Stimulated activated CD8-positive, alpha-beta memory T cell treated with anti-CD3 and anti-CD28 coated beads, Interleukin-12 subunit alpha, Interleukin-12 subunit beta, amount 100 ng/mL, for 24 hours (primary cell): ENCODE measurements around the gene PSEN1.
"Not testable (repeated sequence)": the region's sequence is repeated elsewhere in the genome, so short reads cannot be mapped to it uniquely, and the experiment has no call there.

ENCODE experiments used
- DNase-seq: peaks from one replicate; pipeline ENCODE4 v3.0.0-alpha.2; 2020; ENCODE audit errors: extremely low read depth

Gene PSEN1

DNA sequence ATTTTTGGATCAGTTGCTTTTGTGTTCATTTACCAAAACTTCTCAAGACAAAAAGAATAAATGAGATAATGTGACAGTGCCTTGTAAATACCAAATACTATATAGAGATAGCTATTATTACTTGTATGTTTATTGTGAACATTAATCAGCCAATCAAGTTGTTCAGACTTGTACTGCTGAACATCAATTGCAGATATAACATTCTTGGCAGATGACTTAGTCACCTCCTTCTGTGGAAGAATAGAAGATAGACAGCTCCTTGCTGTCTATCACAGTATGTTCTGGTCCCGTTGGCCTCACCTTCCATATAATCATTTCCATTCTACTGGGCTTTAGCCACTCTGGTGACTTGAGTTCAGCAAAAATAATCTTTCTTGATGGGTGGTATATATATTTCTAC lies 30.1 kb downstream of the PSEN1 start:
- DNase-seq = no peak

DNA sequence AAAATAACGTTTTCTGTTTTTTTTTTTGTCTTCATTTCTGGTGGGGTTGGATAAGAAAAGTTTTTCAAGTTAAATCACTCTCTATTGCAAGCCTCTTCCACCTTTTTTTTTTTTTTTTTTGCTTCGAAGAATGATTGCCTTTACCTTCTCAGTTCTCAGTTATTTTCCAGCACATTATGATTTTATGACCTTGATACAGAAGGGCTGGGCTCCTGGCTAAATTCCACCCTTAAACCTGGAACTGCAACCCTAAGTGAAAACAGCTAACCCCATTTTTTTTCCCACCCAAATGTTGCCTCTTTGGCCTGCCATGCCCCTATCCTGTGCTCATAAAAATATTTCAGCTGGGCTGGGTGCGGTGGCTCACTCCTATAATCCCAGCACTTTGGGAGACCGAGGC lies 31.4 kb downstream of the PSEN1 start:
- DNase-seq = no peak

DNA sequence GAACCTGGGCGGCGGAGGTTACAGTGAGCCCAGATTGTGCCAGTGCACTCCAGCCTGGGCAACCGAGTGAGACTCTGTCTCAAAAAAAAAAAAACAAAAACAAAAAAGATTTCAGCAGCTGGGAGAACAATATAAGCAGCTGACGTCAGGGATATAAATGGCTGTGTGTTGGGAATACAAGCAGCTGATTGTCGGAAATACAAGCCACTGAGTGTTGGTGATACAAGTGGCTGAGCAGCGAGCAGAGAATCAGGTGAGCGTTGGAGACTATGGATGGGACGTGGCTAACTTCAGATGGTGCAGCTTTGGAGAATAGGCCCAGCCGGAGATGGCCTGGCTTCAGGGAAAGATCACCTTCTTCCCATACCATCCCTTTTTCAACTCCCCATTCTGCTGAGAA lies 32.0 kb downstream of the PSEN1 start:
- no peak for DNase-seq

DNA sequence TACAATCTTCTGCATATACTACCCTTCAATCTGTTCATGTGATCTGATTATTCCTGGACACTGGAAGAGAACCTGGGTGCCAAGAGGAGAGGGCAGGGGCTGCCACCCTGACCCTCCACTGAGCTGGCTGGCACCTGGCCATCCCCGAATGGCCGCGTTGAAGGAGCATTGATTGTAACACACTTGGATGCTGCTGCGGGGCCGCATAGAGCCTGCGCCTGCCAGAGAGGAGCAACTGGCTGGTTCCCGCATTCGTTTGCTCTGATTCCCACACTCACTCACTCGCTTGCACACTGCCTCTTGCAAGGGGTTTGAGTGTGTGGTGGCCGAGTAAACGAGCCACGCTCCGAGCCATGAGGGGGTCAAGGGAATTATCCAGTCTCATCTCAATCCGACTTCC lies 32.4 kb downstream of the PSEN1 start:
- DNase-seq = no peak

DNA sequence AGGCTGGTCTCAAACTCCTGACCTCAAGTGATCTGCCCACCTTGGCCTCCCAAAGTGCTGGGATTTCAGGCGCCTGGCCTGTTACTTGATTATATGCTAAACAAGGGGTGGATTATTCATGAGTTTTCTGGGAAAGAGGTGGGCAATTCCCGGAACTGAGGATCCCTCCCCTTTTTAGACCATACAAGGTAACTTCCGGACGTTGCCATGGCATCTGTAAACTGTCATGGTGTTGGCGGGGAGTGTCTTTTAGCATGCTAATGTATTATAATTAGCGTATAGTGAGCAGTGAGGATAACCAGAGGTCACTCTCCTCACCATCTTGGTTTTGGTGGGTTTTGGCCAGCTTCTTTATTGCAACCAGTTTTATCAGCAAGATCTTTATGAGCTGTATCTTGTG lies 33.5 kb downstream of the PSEN1 start:
- not testable (repeated sequence) for DNase-seq

DNA sequence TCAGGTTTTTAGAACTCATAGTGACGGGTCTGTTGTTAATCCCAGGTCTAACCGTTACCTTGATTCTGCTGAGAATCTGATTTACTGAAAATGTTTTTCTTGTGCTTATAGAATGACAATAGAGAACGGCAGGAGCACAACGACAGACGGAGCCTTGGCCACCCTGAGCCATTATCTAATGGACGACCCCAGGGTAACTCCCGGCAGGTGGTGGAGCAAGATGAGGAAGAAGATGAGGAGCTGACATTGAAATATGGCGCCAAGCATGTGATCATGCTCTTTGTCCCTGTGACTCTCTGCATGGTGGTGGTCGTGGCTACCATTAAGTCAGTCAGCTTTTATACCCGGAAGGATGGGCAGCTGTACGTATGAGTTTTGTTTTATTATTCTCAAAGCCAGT lies 34.4 kb downstream of the PSEN1 start:
- no peak for DNase-seq

DNA sequence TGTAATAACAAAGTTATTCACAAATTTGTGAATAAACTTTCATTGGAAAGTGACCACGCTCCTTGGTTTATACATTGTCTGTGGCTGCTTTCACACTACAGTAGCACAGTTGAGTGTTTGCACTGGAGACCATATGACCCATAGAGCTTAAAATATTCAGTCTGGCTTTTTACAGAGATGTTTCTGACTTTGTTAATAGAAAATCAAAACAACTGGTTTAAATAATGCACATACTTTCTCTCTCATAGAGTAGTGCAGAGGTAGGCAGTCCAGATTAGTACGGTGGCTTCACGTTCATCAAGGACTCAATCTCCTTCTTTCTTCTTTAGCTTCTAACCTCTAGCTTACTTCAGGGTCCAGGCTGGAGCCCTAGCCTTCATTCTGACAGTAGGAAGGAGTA lies 36.2 kb downstream of the PSEN1 start:
- no peak for DNase-seq

DNA sequence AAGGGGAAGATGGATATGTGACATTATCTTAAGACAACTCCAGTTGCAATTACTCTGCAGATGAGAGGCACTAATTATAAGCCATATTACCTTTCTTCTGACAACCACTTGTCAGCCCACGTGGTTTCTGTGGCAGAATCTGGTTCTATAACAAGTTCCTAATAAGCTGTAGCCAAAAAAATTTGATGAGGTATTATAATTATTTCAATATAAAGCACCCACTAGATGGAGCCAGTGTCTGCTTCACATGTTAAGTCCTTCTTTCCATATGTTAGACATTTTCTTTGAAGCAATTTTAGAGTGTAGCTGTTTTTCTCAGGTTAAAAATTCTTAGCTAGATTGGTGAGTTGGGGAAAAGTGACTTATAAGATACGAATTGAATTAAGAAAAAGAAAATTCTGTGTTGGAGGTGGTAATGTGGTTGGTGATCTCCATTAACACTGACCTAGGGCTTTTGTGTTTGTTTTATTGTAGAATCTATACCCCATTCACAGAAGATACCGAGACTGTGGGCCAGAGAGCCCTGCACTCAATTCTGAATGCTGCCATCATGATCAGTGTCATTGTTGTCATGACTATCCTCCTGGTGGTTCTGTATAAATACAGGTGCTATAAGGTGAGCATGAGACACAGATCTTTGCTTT lies 36.9 kb downstream of the PSEN1 start:
- no peak for DNase-seq

DNA sequence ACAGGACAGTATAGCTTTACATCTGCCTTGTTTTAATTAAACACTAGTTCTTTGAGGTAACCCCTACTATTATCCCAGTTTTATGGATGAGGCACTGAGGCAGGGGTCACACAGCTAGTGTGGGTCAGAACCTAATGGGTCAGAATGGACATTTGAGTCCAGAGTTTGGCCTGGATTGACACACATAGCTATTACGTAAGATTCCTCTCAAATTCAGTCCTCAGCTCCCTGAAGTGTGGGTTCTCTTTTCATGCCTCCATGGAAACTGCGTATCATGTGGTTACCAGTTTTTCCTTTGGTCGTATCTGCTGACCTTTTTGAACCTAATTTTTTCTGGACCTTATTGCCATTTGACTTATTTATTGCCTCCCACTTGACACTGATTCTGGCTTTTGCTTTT lies 40.4 kb downstream of the PSEN1 start:
- DNase-seq = no peak

DNA sequence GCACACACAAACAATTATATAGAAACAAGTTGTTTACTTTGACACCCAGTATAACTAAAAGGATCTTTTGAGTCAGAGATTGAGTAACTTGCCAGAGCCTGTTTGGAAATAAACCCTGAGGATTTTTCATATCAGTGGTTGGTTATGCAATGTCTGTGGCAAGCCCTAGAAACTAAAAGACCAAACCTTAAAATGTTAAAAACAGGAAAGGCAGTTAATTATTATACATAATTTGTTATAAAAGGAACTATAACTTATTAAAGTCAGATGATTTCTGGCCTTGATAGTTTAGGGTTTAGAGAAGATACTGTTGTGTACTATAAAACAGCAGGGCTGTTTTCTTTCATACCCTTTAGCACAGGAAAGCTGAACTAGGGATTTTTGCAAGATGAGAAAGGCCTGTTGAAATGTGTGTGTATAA lies 44.1 kb downstream of the PSEN1 start:
- no peak for DNase-seq

DNA sequence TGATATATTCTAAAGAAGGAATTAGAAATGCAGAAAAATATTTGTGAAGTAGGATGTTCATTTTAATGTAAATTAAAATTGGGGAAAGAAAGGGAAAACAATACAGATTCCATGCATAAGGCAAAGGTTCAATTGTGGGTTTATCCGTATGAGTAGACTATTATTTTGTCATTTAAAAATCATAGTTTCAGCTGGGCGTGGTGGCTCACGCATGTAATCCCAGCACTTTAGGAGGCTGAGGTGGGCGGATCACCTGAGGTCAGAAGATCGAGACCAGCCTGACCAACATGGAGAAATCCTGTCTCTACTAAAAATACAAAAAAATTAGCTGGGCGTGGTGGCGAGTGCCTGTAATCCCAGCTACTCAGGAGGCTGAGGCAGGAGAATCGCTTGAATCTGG lies 44.7 kb downstream of the PSEN1 start:
- not testable (repeated sequence) for DNase-seq

DNA sequence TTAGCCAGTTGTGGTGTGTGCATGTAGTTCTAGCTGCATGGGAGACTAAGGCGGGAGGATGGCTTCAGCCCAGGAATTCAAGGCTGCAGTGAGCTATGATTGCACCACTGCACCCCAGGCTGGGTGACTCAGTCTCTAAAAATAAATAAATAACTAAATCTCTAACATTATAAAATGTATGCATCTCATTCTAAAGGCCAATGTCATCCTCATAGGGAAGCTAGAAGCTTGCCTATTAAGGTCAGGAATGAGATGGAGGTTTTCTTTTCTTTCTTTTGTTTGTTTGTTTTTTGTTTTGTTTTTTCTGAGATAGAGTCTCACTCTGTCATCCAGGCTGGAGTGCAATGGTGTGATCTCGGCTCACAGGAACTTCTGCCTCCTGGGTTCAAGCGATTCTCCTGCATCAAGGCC lies 52.2 kb downstream of the PSEN1 start:
- DNase-seq = no peak

DNA sequence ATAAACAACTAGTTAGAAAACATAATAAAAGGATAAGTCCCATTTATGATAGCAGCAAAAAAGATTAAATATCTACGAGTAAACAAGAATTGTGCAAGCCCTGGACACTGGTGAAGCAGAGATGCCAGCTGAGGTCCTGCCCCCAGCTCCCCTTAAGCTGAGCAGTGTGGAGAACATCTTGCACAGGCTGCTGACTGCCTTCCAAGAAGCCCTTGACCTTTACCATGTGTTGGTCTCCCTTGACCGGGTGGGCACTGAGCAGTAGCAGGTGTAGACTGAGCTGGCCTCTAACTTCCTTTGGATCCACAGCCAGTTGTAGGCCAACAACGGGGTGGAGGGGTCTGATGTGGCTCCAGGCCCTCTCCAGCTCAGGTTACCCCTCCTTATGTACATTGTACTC lies 53.3 kb downstream of the PSEN1 start:
- no peak for DNase-seq

DNA sequence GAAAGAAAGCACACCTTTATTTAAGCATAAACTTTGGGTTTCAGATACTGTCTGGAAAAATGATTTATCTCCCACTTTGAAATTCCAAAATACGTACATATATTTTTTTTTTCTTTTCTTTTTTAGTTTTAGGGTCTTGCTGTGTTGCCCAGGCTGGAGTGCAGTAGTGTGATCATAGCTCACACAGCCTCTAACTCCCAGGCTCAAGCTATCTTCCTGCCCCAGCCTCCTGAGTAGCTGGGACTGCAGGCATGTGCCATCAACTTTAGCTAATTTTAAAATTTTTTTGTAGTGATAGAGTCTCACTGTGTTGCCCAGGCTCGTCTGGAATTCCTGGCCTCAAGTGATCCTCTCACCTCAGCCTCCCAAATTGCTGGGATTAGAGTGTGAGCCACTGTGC lies 55.1 kb downstream of the PSEN1 start:
- no peak for DNase-seq

DNA sequence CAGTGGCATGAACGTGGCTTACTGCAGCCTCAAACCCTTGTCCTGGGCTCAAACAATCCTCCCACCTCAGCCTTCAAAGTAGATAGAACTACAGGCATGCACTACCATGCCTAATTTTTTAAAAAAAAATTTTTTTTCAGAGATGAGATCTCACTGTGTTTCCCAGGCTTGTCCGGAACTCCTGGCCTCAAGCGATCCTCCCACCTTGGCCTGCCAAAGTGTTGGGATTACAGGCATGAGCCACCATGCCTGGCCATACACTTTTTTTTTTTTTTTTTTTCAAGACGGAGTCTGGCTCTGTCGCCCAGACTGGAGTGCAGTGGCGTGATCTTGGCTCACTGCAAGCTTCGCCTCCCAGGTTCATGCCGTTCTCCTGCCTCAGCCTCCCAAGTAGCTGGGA lies 58.0 kb downstream of the PSEN1 start:
- not testable (repeated sequence) for DNase-seq

DNA sequence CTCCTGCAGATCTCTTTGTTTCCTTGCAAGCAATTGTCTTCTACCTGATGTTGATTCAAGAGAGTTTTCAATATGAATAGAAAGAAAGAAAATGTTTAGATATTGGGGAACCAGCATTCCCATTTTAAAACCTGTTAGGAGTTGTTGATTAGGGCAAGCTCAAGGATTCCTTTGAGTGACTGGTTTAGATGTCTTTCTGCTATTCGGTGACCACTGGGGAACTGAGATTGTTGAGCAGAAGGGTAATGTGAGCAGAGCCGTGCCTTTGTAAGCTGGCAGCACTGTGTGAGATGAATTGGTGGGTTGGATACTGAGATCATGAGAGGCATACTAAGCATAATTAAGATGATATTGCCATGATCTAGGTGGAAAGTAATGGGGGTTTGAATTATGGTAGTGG lies 61.9 kb downstream of the PSEN1 start:
- no peak for DNase-seq

DNA sequence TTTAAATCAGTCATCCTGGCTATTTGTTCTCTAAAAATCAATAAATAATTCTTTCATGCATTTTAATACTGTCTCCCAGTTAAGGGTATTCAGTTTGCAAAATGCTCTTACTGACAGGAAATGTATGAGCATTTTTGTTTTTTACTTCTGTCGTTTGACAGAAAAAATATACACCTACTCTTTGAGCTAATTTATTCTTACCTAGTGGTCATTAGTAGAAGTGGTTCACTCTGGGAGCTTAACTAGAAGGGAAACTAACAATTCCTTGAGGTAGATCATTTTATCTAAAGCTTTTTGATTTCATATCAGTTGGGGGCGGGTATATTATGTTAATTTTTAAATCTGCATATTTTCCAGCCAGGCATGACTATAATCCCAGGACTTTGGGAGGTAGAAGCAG lies 67.2 kb downstream of the PSEN1 start:
- no peak for DNase-seq

DNA sequence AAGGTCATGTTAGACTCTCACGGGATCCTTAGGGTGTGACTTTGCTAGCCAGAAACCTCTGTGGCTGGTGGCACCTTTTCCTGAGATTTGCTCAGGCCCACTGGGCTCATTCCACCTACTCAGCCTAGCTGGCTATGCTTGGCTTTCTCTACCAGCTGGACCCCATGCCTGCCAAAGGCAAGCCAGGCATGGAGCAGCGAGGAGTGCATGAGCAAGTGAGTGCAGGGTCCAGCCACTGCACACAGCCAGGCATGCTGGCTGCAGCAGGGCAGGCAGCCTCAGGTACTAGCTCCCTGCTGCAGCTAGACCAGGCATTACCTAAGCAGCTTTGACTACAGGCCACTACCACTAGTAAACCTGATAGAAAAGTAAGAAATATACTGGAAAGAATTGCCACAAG lies 71.3 kb downstream of the PSEN1 start:
- DNase-seq = no peak

DNA sequence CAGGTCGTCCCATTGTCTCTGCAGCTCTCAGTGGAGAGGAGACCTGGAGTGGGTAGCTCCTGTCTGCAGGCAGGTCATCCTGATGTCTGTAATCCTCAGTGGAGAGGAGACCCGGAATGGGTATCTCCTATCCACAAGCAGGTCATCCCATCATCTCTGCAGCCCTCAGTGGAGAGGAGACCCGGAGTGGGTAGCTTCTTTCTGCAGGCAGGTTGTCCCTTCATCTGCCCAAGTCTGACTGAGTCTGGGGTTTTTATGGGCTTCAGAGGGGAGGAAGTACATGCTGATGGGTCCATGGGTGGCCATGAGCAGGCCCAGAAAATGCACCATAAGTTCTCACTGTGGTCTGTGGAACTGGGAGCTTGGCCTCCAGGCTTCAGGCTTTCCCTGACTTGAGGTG lies 72.1 kb downstream of the PSEN1 start:
- no peak for DNase-seq

DNA sequence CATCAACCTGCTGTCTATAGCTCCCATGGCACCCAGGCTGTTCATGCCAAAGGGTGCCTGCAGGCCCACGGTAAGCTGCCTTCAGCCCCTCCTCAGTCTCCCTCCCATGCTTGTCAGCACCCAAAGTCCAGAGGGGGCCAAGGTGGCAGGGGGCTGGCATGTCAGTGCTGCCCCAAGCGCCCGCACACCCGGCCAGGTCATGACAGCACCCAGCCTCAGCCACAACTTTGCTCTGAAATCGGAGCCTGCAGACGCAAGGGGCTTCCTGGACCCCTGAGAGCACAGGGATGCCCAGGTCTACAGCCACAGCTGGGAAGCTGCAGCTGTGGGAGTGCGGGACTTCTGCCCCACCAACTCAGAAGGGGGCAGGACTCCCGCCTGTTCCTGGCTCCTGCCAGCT lies 72.5 kb downstream of the PSEN1 start:
- no peak for DNase-seq

DNA sequence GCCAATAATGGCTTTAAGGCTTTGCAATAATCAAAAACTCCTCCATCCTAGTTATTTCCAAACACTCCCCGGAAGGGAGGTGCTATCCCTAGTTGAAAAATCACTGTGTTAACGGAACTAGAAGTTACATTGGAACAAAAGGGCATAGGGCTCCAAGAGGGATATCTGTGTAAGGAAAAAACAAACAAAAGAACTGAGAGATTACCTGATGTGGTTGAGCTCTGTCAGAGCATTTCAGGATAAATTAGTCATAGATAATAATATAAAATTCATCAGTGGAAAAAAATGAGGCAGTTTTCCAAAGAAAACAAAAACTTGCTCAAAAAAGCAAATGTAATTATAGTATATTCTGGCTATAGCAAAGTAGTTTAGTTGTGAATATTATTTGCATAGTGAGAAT lies 73.6 kb downstream of the PSEN1 start:
- no peak for DNase-seq

DNA sequence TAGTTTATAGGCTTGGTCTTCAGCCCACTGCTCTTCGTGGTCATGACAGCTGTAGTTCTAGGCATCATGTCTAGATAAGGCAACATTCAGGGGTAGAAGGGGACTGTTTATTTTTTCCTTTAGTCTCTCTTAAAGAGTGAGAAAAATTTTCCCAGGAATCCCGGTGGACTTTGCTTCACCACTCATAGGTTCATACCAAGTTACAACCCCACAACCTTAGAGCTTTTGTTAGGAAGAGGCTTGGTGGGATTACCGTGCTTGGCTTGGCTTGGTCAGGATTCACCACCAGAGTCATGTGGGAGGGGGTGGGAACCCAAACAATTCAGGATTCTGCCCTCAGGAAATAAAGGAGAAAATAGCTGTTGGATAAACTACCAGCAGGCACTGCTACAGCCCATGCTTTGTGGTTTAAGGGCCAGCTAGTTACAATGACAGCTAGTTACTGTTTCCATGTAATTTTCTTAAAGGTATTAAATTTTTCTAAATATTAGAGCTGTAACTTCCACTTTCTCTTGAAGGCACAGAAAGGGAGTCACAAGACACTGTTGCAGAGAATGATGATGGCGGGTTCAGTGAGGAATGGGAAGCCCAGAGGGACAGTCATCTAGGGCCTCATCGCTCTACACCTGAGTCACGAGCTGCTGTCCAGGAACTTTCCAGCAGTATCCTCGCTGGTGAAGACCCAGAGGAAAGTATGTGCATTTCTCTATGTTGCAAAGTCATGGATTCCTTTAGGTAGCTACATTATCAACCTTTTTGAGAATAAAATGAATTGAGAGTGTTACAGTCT lies 75.1 kb downstream of the PSEN1 start:
- DNase-seq = no peak

DNA sequence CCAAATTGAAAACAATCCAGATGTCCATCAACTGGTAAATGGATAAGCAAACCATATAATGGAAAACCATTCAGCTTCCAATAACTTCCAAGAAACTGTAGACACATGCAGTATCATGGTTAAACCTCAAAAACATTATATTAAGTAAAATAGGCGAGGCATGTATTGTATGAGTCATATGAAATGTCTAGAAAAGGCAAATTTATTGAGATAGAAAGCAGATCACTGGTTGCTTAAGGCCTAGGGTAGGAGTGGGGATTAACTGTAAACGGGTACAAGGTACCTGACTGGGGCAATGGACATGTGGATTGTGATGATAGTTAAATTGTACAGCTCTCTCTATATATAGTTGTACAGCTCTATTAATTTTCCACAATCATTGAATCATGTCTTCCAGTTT lies 79.7 kb downstream of the PSEN1 start:
- no peak for DNase-seq

DNA sequence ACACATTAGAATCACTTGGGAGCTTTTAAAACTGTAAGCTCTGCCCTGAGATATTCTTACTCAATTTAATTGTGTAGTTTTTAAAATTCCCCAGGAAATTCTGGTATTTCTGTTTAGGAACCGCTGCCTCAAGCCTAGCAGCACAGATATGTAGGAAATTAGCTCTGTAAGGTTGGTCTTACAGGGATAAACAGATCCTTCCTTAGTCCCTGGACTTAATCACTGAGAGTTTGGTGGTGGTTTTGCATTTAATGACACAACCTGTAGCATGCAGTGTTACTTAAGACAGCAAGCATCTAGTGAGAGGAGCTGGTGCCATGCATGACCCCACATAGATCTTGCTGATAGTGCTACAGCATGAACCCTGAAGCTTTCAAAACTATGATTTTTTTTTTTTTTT lies 81.1 kb downstream of the PSEN1 start:
- DNase-seq = no peak
